GM23338 (cell line): ENCODE results near the gene IQUB.
"Not testable (repeated sequence)": the region's sequence is repeated elsewhere in the genome, so short reads cannot be mapped to it uniquely, and the experiment has no call there.

Source experiments
- CREB1 ChIP-seq: fragments of 250-450 bp; sonication (Bioruptor Pico); IDR thresholded peaks from 2 replicates; pipeline ENCODE4 v1.5.0; 2020; ENCODE audit warnings: low read depth, mild to moderate bottlenecking, moderate library complexity
- EZH2 ChIP-seq: fragments of 200-600 bp; sonication (generic); IDR thresholded peaks from one replicate; pipeline ENCODE4 v1.8.0; 2017; ENCODE audit warnings: antibody characterized with exemption, mild to moderate bottlenecking, low read depth; ENCODE audit not compliant: unreplicated experiment
- REST ChIP-seq: IDR thresholded peaks from one replicate; pipeline ENCODE4 v1.6.1; 2018; ENCODE audit warnings: antibody characterized with exemption; ENCODE audit not compliant: unreplicated experiment
- ZNF114 ChIP-seq: fragments of 250-450 bp; sonication (Bioruptor Pico); IDR thresholded peaks from 2 replicates; pipeline ENCODE4 v1.5.0; 2020; ENCODE audit warnings: mild to moderate bottlenecking, moderate library complexity
- ZNF462 ChIP-seq: fragments of 250-450 bp; sonication (Bioruptor Pico); IDR thresholded peaks from 2 replicates; pipeline ENCODE4 v1.5.0; 2020; ENCODE audit warnings: mild to moderate bottlenecking, moderate library complexity
- TF ChIP-seq, protein P1 (sequence below), 2 experiments: fragments of 200-600 bp in 1 of 2; sonication (generic) in 1 of 2; conservative IDR thresholded peaks; 2 replicates each; pipeline versions ENCODE4 v1.5.1 to v1.6.1; 2016 to 2017; ENCODE audit warnings: antibody characterized with exemption in 2 of 2, low read depth in 2 of 2, mild to moderate bottlenecking in 2 of 2, moderate library complexity in 1 of 2

GRCh38 chr7:123527712-123528225 is 6.6 kb downstream of the IQUB start:
- TF ChIP-seq, protein P1, sequence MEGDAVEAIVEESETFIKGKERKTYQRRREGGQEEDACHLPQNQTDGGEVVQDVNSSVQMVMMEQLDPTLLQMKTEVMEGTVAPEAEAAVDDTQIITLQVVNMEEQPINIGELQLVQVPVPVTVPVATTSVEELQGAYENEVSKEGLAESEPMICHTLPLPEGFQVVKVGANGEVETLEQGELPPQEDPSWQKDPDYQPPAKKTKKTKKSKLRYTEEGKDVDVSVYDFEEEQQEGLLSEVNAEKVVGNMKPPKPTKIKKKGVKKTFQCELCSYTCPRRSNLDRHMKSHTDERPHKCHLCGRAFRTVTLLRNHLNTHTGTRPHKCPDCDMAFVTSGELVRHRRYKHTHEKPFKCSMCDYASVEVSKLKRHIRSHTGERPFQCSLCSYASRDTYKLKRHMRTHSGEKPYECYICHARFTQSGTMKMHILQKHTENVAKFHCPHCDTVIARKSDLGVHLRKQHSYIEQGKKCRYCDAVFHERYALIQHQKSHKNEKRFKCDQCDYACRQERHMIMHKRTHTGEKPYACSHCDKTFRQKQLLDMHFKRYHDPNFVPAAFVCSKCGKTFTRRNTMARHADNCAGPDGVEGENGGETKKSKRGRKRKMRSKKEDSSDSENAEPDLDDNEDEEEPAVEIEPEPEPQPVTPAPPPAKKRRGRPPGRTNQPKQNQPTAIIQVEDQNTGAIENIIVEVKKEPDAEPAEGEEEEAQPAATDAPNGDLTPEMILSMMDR (conservative IDR thresholded peaks at IDR 0.05; ENCODE audit: low read depth in 2 of 2) = not testable (repeated sequence)
- TF ChIP-seq EZH2; ZNF462 (CRISPR knock-in tag); ZNF114 (CRISPR knock-in tag); REST; CREB1 (CRISPR knock-in tag): not testable (repeated sequence)
